ENCODE data around the gene SUSD2.
"Not testable (repeated sequence)": the region's sequence is repeated elsewhere in the genome, so short reads cannot be mapped to it uniquely, and the experiment has no call there.

SUSD2 gene

DNA sequence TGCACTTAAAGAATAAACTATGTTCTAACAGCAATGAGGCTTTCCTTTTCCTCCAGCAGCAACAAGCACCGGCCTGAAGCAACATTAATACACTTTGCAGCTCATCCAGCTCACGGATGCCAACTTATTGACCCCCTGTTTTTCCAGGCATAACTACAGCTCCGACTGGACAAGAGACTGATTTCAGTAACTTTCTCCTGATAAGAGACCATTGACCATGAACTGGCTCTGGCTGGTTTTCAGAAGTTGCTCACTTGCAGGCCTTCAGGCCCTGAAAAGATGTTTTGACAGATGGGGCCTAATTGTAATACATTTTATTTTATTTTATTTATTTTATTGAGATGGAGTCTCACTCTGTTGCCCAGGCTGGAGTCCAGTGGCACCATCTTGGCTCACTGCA lies 36.1 kb downstream of the SUSD2 start:
- DNase-seq: no peak

- no peak for DNase-seq
Observed at GRCh38 chr22:24219750-24220149, 38.5 kb downstream of the SUSD2 start.

DNA sequence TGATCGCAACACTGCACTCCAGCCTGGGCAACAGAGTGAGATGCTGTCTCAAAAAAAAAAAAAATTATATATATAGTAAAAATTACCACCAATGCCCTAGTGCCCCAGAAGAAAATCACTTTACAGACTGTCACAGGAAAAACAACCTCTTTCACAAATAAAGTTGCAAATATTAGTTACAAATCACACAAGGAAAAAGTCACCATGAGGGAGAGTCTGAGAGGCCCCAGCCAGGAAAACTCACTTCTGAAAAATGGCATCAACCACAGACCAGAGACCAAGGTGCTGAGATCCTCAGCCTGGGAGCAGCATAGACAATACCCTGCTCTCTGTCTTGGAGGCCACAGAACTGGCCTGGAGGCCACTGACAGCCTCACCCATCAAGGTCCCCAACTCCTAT lies 43.2 kb downstream of the SUSD2 start:
- no peak for DNase-seq

DNA sequence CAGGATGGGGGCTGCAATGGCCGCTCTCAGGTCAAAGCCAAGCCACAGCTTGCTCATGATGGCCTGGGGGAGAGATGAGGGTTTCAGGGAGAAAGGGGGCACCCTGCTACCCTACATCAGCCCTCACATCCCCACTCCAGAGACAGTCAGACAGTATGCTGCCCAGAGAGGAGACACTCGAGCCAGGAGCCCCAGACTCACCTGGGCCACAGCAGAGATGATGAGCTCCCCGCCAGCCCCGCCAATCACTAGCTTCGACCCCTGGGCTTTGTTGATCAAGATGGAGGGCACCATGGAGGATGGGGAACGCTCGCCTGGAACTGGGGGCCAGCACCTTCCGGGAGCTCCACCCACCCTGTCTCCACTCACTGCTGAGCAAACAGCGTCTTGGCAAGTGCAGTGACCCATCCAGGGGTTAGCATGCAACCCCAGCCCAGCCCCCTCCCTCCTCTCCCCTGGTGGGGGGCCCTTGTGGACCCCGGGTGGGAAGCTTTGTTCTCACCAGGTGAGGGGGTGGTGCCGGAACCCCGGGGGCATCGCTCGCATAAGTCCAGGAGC lies 43.8 kb downstream of the SUSD2 start:
- no peak for DNase-seq

- DNase-seq: no peak
Observed at GRCh38 chr22:24225951-24226350, 44.7 kb downstream of the SUSD2 start.

- peak; percentile 83 to 85 for DNase-seq
Observed at GRCh38 chr22:24230911-24231656, 49.8 kb downstream of the SUSD2 start.

- no peak for DNase-seq
Observed at GRCh38 chr22:24231706-24232105, 50.4 kb downstream of the SUSD2 start.

- DNase-seq: no peak
Observed at GRCh38 chr22:24232124-24232523, 50.8 kb downstream of the SUSD2 start.

- no peak for DNase-seq
Observed at GRCh38 chr22:24232725-24233124, 51.4 kb downstream of the SUSD2 start.

DNA sequence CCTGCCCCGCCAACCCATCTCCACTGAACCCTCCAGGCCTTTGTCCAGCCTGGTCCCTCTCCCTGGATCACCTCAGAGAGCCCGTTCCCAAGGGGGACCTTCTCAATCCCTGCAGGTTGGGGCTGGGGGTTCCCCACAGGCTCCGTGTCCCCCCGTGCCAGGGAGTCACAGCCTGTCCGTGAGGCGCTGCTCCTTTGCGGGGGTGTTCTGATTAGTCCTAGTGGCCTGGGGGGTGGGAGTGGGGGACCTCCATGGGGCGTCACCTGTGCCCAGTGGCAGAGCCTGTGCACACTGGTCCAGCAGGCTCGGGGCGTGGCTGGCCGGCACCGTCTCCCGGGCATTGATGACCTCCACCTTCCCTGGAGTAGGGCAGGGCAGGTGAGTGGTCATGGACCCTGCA lies 51.9 kb downstream of the SUSD2 start:
- DNase-seq: no peak

DNA sequence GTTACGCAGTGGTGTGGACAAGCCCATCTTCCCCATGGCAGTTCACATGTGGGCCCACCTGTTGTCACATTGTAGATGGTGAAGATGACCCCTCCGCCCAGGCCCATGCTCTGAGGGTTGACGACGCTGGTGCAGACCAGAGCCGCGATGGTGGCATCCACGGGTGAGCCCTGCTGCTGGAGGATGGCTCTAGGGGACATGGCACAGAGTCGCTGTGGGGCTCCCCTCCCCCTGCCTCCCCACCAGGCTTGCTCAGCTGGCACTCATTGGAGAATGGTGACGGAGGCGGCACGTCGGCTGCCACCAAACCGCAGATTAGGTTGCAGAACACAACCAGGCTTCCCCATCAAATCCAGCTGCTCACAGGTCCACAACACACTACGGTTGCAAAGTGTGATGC lies 52.5 kb downstream of the SUSD2 start:
- DNase-seq: no peak

DNA sequence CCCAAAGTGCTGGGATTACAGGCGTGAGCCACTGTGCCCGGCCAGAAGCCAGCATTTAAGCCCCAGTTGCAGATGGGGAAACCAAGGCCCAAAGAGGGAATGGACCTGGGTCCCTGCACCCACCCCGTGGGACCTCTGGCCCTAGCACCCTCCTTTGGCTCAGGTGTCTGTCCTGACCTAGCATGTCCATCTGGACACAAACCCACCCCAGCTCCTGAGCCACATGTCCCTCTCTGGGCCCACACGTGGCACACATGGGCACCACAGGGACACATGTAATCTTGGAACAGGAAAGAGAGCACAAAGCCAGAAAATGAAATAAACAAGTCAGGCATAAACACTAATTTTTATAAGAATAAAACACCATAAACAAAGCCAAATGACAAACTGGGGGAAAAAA lies 54.0 kb downstream of the SUSD2 start:
- DNase-seq: no peak

DNA sequence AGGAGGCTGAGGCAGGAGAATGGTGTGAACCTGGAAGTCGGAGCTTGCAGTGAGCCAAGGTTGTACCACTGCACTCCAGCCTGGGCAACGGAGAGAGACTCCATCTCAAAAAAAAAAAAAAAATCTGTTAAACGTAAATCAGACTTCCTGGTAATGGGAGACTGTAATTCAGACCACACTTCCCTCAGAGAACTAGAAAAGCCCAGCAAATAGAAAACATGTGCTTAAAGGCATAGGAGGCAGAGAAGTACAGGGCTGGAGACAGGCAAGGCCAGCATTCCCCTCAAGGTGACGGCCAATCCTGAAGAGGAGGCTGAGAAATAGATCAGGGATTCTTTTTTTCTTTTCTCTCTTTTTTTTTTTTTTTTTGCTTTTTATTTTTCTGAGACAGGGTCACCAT lies 55.4 kb downstream of the SUSD2 start:
- DNase-seq: no peak

DNA sequence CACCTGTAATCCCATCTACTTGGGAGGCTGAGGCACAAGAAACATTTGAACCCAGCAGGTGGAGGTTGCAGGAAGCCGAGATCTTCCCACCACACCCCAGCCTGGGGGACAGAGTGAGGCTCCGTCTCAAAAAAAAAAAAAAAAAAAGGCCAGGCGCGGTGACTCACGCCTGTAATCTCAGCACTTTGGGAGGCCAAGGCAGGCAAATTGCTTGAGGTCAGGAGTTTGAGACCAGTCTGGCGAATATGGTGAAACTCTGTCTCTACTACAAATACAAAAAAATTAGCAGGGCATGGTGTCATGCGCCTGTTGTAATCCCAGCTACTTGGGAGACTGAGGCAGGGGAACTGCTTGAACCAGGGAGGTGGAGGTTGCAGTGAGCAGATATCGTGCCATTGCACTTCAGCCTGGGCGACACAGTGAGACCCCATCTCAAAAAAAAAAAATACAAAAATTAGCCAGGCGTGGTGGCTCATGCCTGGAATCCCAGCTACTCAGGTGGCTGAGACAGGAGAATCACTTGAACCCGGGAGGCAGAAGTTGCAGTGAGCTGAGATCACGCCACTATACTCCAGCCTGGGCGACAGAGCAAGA lies 56.9 kb downstream of the SUSD2 start:
- DNase-seq: not testable (repeated sequence)
